Spleen (tissue), 11 donors: ENCODE measurements around the gene SLC25A41. TPM values are rescaled to one million over a fixed set of nuclear protein-coding genes. Genes with fewer than 3 reads are reported as not detected.
A peak's percentile ranks its signal among the peaks of the same experiment; 100 is the strongest.

ENCODE experiments used
- DNase-seq: peaks from one replicate; pipeline ENCODE4 v3.0.0-alpha.2; 2020
- H3K27ac ChIP-seq, 8 donors: fragments of 200-600 bp; sonication (generic) in 7 of 8; 1 replicate in 4 of 8; 2 replicates in 4 of 8; pipeline versions ENCODE4 v1.5.0 to v1.8.0; 2016 to 2021; ENCODE audit warnings: inconsistent platforms in 4 of 8, mild to moderate bottlenecking in 4 of 8, moderate library complexity in 1 of 8
- H3K27me3 ChIP-seq, 7 donors: fragments of 200-600 bp; sonication (generic) in 6 of 7; replicated peaks in 1 of 7; 1 replicate in 4 of 7; 2 replicates in 3 of 7; pipeline versions ENCODE4 v1.5.0 to v1.8.0; 2016 to 2021; ENCODE audit warnings: inconsistent platforms in 3 of 7, mild to moderate bottlenecking in 1 of 7
- H3K36me3 ChIP-seq, 6 donors: fragments of 200-600 bp; sonication (generic) in 5 of 6; 1 replicate in 4 of 6; 2 replicates in 2 of 6; pipeline versions ENCODE4 v1.5.0 to v1.8.0; 2016 to 2021; ENCODE audit warnings: inconsistent platforms in 2 of 6
- H3K4me1 ChIP-seq, 6 donors: fragments of 200-600 bp; sonication (generic) in 5 of 6; 1 replicate in 3 of 6; 2 replicates in 3 of 6; pipeline versions ENCODE4 v1.5.0 to v1.8.0; 2016 to 2021; ENCODE audit warnings: inconsistent platforms in 3 of 6
- H3K4me3 ChIP-seq, 8 donors: fragments of 200-600 bp; sonication (generic) in 7 of 8; 1 replicate in 4 of 8; 2 replicates in 4 of 8; pipeline versions ENCODE4 v1.5.0 to v1.8.0; 2016 to 2021; ENCODE audit warnings: inconsistent platforms in 4 of 8, mild to moderate bottlenecking in 4 of 8, moderate library complexity in 2 of 8
- H3K9me3 ChIP-seq, 8 donors: fragments of 200-600 bp; sonication (generic) in 7 of 8; 1 replicate in 4 of 8; 2 replicates in 4 of 8; pipeline versions ENCODE4 v1.5.0 to v1.8.0; 2016 to 2021; ENCODE audit warnings: inconsistent platforms in 4 of 8
- CTCF ChIP-seq, 11 experiments: fragments of 200-600 bp in 7 of 11; fragments of 450-650 bp in 4 of 11; sonication (generic) in 4 of 11; IDR thresholded peaks in 8 of 11; conservative IDR thresholded peaks in 3 of 11; 1 replicate in 7 of 11; 2 replicates in 4 of 11; pipeline versions ENCODE4 v1.4.0 to v1.8.0; 2016 to 2021; ENCODE audit warnings: antibody characterized with exemption in 11 of 11, inconsistent platforms in 4 of 11, mild to moderate bottlenecking in 1 of 11
- POLR2A ChIP-seq, 3 donors: fragments of 450-650 bp; IDR thresholded peaks; one replicate each; pipeline ENCODE4 v1.5.1; 2017; ENCODE audit warnings: antibody characterized with exemption in 3 of 3, mild to moderate bottlenecking in 1 of 3
- POLR2AphosphoS5 ChIP-seq, 3 donors: sonication (generic); formaldehyde crosslinking; IDR thresholded peaks; one replicate each; pipeline ENCODE4 v1.5.1; 2017; ENCODE audit warnings: antibody characterized with exemption in 3 of 3
- WGBS, 5 donors: extraction: QIAGEN DNeasy Blood & Tissue Kit in 3 of 5; methylation state at CpG; one replicate each; pipeline versions ENCODE4 v1.1.5 to v1.1.7; 2013 to 2018; 5-methylcytosine and 5-hydroxymethylcytosine counted together
- intact Hi-C: fragments of 100-400 bp; cut with DNase I; formaldehyde crosslinking; loops from one replicate; pipeline ENCODE4 v1.15.0; 2023; ENCODE audit warnings: low total_unique reads
- polyA plus RNA-seq, 3 donors: library from polyadenylated mRNA; stranded (reverse); fragments of 200-250 nt; gene quantifications; one replicate each; pipeline ENCODE4 v1.2.1, GENCODE V29; 2013
- total RNA-seq, 7 donors: library from RNA; depleted of rRNA in 3 of 7; stranded (reverse); fragments of >200 nt in 3 of 7; fragmentation: NEBNext Ultra II Directional in 4 of 7; extraction: Animal tissue kit (Norgen Biotek cat#: 25700) in 4 of 7; gene quantifications; one replicate each; pipeline versions ENCODE4 v1.1.0 to v1.2.1, GENCODE V29; 2016 to 2021
- donor health status: healthy with polysubstance abuse.
- donor health status: DM: no; HTN: no; CAD: no; lungs with moderate emphysema.
- donor health status: DM: no; HTN: no; CAD: no.
- donor health status: Bipolar disorder and iron deficiency.
- donor health status: healthy.
- donor health status: DM: no; HTN: no; CAD: no.
- donor health status: DM: yes; HTN: yes; CAD: no.

Gene SLC25A41
- total and polyA plus RNA-seq, 10 donors: 0.18 to 0.77 (median 0.46) TPM; not detected in 6

GRCh38 chr19:6424195-6424938 lies 9.2 kb downstream of the SLC25A41 start, which contains the start of gene KHSRP:
KHSRP (minus strand) TSS chr19:6424811; CDS start chr19:6424701, 110 bp downstream.
- TF ChIP-seq POLR2AphosphoS5 (IDR thresholded peaks at IDR 0.05) (peak; percentile 93 to 95 (median 93)), POLR2A (IDR thresholded peaks at IDR 0.05) (peak in 1 of 3 donors; percentile 76), CTCF (IDR thresholded peaks at IDR 0.05 in 8 of 11, conservative IDR thresholded peaks at IDR 0.05 in 3 of 11) (no peak)
- peak within 1 kb of the TSS; percentile 70 to 91 (median 88) for H3K27ac ChIP-seq
- WGBS, 5 donors: 0 to 1% (median 1%) methylated on average over 17 to 114 of the region's 114 CpGs
- H3K4me1 ChIP-seq: peaks cover 12 to 58% (median 34%) of the 10 kb centered on the region in 6 donors
- H3K9me3 ChIP-seq: no peaks in the 10 kb centered on the region
- H3K4me3 ChIP-seq: peak within 1 kb of the TSS; percentile 52 to 91 (median 70)
- intact Hi-C loops: no loop called here
- H3K36me3 ChIP-seq: peaks cover 0 to 30% (median 22%) of the 10 kb centered on the region in 6 donors
- H3K27me3 ChIP-seq: no peaks in the 10 kb centered on the region
- no peak for DNase-seq

GRCh38 chr19:6423499-6424194 lies 9.9 kb downstream of the SLC25A41 start:
- peak; percentile 83 for DNase-seq
- 0 to 3% (median 1%) methylated on average over 11 to 20 of the region's 20 CpGs for WGBS, 5 donors

DNA sequence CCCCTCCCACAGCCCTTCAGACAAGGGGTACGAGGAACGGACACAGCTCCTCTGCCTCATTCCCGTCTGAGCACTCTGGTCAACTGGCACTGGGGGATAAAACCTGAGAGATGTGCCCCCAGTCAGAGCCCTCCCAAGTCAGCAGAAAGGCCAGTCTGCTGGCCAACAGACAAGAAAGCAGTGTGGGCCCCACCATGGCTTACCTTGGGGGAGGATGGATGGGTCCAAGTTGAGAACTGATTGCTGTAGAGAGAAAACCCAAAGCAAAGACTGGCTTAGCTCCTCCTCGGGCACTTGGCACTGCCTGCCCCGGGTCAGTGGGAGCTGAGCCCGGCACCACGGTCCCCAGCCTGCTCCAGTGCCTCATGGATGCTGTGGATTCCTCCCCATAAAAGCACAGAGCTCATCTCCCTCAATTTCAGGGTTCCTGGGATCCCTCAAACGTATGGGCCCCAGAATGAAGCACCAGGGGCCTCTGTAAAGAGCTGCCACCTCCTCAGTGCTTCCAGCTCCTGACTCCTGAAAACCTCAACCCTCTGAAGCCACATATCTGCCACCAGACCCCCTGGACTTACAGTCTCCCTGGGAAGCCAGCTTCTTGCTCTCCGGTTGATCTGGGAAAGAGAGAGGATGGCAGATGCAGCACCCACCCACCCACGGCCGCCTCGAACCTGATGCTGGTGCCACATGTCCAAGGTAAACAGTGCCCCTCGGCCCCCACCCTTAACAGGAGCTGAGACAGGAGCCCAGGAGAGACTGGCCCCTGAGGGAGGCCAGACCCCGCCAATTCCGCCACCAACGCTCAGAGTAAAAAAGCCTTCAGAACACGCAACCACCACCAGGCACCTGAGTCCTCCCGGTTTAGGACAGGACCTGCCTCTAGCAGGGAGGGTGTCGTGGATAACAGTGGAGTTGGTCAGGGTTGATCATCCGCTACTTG lies 12.2 kb downstream of the SLC25A41 start:
- Histone ChIP-seq H3K36me3 (peaks cover 0 to 60% (median 52%) of the 10 kb centered on the region in 6 donors), H3K27me3 (no peaks in the 10 kb centered on the region), H3K27ac (no peak overlapping the region), H3K4me1 (peaks cover 12 to 57% (median 34%) of the 10 kb centered on the region in 6 donors), H3K4me3 (no peak overlapping the region), H3K9me3 (no peaks in the 10 kb centered on the region)
- intact Hi-C loops: no loop called here
- TF ChIP-seq POLR2AphosphoS5 (IDR thresholded peaks at IDR 0.05): no peak
- no peak for TF ChIP-seq POLR2A (IDR thresholded peaks at IDR 0.05)
- no peak for TF ChIP-seq CTCF (IDR thresholded peaks at IDR 0.05 in 8 of 11, conservative IDR thresholded peaks at IDR 0.05 in 3 of 11)
- no peak for DNase-seq
- 85 to 90% (median 88%) methylated on average over 14 to 20 of the region's 20 CpGs for WGBS, 5 donors

More at GRCh38 chr19:6423499-6424194, 9.9 kb downstream of the SLC25A41 start:
- Histone ChIP-seq H3K9me3 (no peaks in the 10 kb centered on the region), H3K27me3 (no peaks in the 10 kb centered on the region), H3K4me1 (peaks cover 12 to 58% (median 34%) of the 10 kb centered on the region in 6 donors), H3K27ac (peak overlapping the region in 7 of 8 donors; percentile 22 to 91 (median 88)), H3K36me3 (peaks cover 0 to 37% (median 29%) of the 10 kb centered on the region in 6 donors), H3K4me3 (peak overlapping the region; percentile 52 to 91 (median 70))
- intact Hi-C loops: no loop called here
- TF ChIP-seq POLR2A (IDR thresholded peaks at IDR 0.05): no peak
- no peak for TF ChIP-seq POLR2AphosphoS5 (IDR thresholded peaks at IDR 0.05)
- TF ChIP-seq CTCF (IDR thresholded peaks at IDR 0.05 in 8 of 11, conservative IDR thresholded peaks at IDR 0.05 in 3 of 11): no peak
